Measurements from ENCODE around the gene RUVBL1. TPM values are rescaled to one million over a fixed set of nuclear protein-coding genes. Genes with fewer than 3 reads are reported as not detected.

Gene RUVBL1
- total and polyA plus RNA-seq, 4 experiments from 2014 or later = 26.6 to 71.4 (median 46.9) TPM

Other genes starting within 250 kb of the RUVBL1 start
- not detected for gene KBTBD12, start 208.6 kb downstream of the RUVBL1 start, total RNA-seq
- under 1 TPM in 1 of 2 donors, not detected in 1; 0.06 TPM for gene KBTBD12, start 208.6 kb downstream of the RUVBL1 start, polyA plus RNA-seq
- gene SEC61A1, start 71.4 kb downstream of the RUVBL1 start, total RNA-seq = 100 to 1,000 TPM; 203 to 212 TPM
- gene SEC61A1, start 71.4 kb downstream of the RUVBL1 start, polyA plus RNA-seq = 100 to 1,000 TPM; 156 to 182 TPM
- 10 to 100 TPM; 14.0 to 16.4 TPM for gene EEFSEC, start 29.7 kb upstream of the RUVBL1 start, total RNA-seq
- gene EEFSEC, start 29.7 kb upstream of the RUVBL1 start, polyA plus RNA-seq = 10 to 100 TPM; 17.8 to 24.9 TPM

Data from CD4-positive, alpha-beta memory T cell (primary cell).